Measurements from ENCODE around the gene TEX30. TPM values are rescaled to one million over a fixed set of nuclear protein-coding genes. Genes with fewer than 3 reads are reported as not detected.
"Not testable (repeated sequence)": the region's sequence is repeated elsewhere in the genome, so short reads cannot be mapped to it uniquely, and the experiment has no call there.

Gene TEX30
- polyA plus RNA-seq, 1 experiment: 13.0 TPM

- Histone ChIP-seq H3K27ac (ENCODE audit: low read depth, low read length) (no peak overlapping the region), H3K4me3 (ENCODE audit: low read depth, low read length) (no peak overlapping the region), H3K27me3 (ENCODE audit: control insufficient read depth, insufficient read depth, low read length) (no peaks in the 10 kb centered on the region), H3K9me3 (ENCODE audit: control insufficient read depth, insufficient read depth, low read length) (no peaks in the 10 kb centered on the region)
- ChIA-PET POLR2A (no interaction called here), CTCF (interaction anchor here (0.6 kb wide), 1 partner anchor 28 kb away, joined by 3 read pairs; no protein-coding TSS in a partner anchor)
- TF ChIP-seq CTCF (IDR thresholded peaks at IDR 0.05; ENCODE audit: low read depth, low read length): no peak
- no peak for DNase-seq (ENCODE audit: low read depth, low spot score)
These were observed 18.8 kb upstream of the TEX30 start for GRCh38 chr13:102792396-102792795.

GRCh38 chr13:102788683-102789082 is 15.1 kb upstream of the TEX30 start:
- Histone ChIP-seq H3K4me3 (ENCODE audit: low read depth, low read length) (no peak overlapping the region), H3K27me3 (ENCODE audit: control insufficient read depth, insufficient read depth, low read length) (no peaks in the 10 kb centered on the region), H3K9me3 (ENCODE audit: control insufficient read depth, insufficient read depth, low read length) (no peaks in the 10 kb centered on the region), H3K27ac (ENCODE audit: low read depth, low read length) (no peak overlapping the region)
- no peak for DNase-seq (ENCODE audit: low read depth, low spot score)
- CTCF ChIA-PET: interaction anchor here (4.2 kb wide), 1 partner anchor 11 kb away, joined by 16 read pairs; the partner anchor contains the start of genes BIVM and POGLUT2
- POLR2A ChIA-PET: no interaction called here
- TF ChIP-seq CTCF (IDR thresholded peaks at IDR 0.05; ENCODE audit: low read depth, low read length): no peak

- TF ChIP-seq CTCF (IDR thresholded peaks at IDR 0.05; ENCODE audit: low read depth, low read length): no peak
- peaks cover 6% of the 10 kb centered on the region; the same call in 1 of the 2 replicates for H3K9me3 ChIP-seq (ENCODE audit: control insufficient read depth, insufficient read depth, low read length)
- DNase-seq (ENCODE audit: low read depth, low spot score): no peak
- no peak overlapping the region for H3K4me3 ChIP-seq (ENCODE audit: low read depth, low read length)
- no peak overlapping the region for H3K27ac ChIP-seq (ENCODE audit: low read depth, low read length)
- no peaks in the 10 kb centered on the region for H3K27me3 ChIP-seq (ENCODE audit: control insufficient read depth, insufficient read depth, low read length)
- CTCF ChIA-PET: interaction anchor here (0.6 kb wide), 1 partner anchor 472 kb away, joined by 3 read pairs; no protein-coding TSS in a partner anchor
- POLR2A ChIA-PET: no interaction called here
These were observed 10.9 kb upstream of the TEX30 start for GRCh38 chr13:102784483-102784882.

GRCh38 chr13:102781591-102781990 is 8.0 kb upstream of the TEX30 start:
- no peak overlapping the region for H3K27ac ChIP-seq (ENCODE audit: low read depth, low read length)
- ChIA-PET POLR2A (no interaction called here), CTCF (no interaction called here)
- no peak overlapping the region for H3K4me3 ChIP-seq (ENCODE audit: low read depth, low read length)
- TF ChIP-seq CTCF (IDR thresholded peaks at IDR 0.05; ENCODE audit: low read depth, low read length): no peak
- peaks cover 6% of the 10 kb centered on the region; the same call in 1 of the 2 replicates for H3K9me3 ChIP-seq (ENCODE audit: control insufficient read depth, insufficient read depth, low read length)
- H3K27me3 ChIP-seq (ENCODE audit: control insufficient read depth, insufficient read depth, low read length): no peaks in the 10 kb centered on the region
- no peak for DNase-seq (ENCODE audit: low read depth, low spot score)

- H3K27ac ChIP-seq (ENCODE audit: low read depth, low read length); CTCF ChIA-PET; DNase-seq (ENCODE audit: low read depth, low spot score); H3K9me3 ChIP-seq (ENCODE audit: control insufficient read depth, insufficient read depth, low read length); H3K27me3 ChIP-seq (ENCODE audit: control insufficient read depth, insufficient read depth, low read length); H3K4me3 ChIP-seq (ENCODE audit: low read depth, low read length); POLR2A ChIA-PET: not testable (repeated sequence)
These were observed 7.1 kb upstream of the TEX30 start for GRCh38 chr13:102780656-102781055.
